ENCODE measurements around the gene DUSP2.
"Not testable (repeated sequence)": the region's sequence is repeated elsewhere in the genome, so short reads cannot be mapped to it uniquely, and the experiment has no call there.

The DUSP2 gene

DNA sequence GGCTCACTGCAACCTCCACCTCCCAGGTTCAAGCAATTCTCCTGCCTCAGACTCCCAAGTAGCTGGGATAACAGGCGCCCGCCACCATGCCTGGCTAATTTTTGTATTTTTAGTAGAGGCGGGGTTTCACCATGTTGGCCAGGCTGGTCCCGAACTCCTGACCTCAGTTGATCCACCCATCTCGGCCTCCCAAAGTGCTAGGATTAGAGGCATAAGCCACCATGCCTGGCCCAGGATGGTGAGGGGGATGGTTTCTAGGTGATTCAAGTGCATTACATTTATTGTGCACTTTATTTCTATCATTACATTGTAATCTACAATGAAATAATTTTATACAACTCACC lies 3.6 kb downstream of the DUSP2 start:
- H3K9ac ChIP-seq (ENCODE audit: low read length); H2AK5ac ChIP-seq (ENCODE audit: low read length); H3K4ac ChIP-seq (ENCODE audit: low read depth, low read length); H3K79me2 ChIP-seq (ENCODE audit: control insufficient read depth, insufficient read depth, low read length, poor library complexity); H2BK5ac ChIP-seq (ENCODE audit: low read depth, low read length, poor library complexity); H3K23ac ChIP-seq (ENCODE audit: low read length); H2BK120ac ChIP-seq (ENCODE audit: insufficient read depth, low read length, poor library complexity); H2BK12ac ChIP-seq (ENCODE audit: low read length); H3K36me3 ChIP-seq (ENCODE audit: control insufficient read depth in 1 of 2, insufficient read depth in 2 of 2, low read length in 2 of 2); H3K4me3 ChIP-seq (ENCODE audit: low read depth, low read length); H4K91ac ChIP-seq (ENCODE audit: low read depth, low read length); H4K12ac ChIP-seq (ENCODE audit: low read depth, low read length); H3K27me3 ChIP-seq (ENCODE audit: insufficient read depth, low read length); DNase-seq; H3K9me3 ChIP-seq (ENCODE audit: insufficient read depth, low read depth, low read length); H3K14ac ChIP-seq (ENCODE audit: low read length); H3K27ac ChIP-seq (ENCODE audit: low read depth, low read length); H3K4me2 ChIP-seq (ENCODE audit: low read length); H3K18ac ChIP-seq (ENCODE audit: low read length); H2AFZ ChIP-seq (ENCODE audit: insufficient read depth, low read length, poor library complexity); H4K8ac ChIP-seq (ENCODE audit: low read depth, low read length): not testable (repeated sequence)
- Histone ChIP-seq H3K79me1 (ENCODE audit: low read length) (peaks cover 13% of the 10 kb centered on the region), H3K4me1 (ENCODE audit: control insufficient read depth in 1 of 2, insufficient read depth in 2 of 2, low read length in 2 of 2) (peaks cover 29% of the 10 kb centered on the region in 2 experiments)
- no CpG with 5 or more reads among the region's 5 CpGs for WGBS (ENCODE audit: extremely low coverage, insufficient coverage, insufficient read length)

GRCh38 chr2:96140941-96141623 lies 4.2 kb downstream of the DUSP2 start:
- no peak overlapping the region for H3K18ac ChIP-seq (ENCODE audit: low read length)
- H4K12ac ChIP-seq (ENCODE audit: low read depth, low read length), result no peak overlapping the region
- no peak overlapping the region for H3K23ac ChIP-seq (ENCODE audit: low read length)
- H3K4me2 ChIP-seq (ENCODE audit: low read length), result no peak overlapping the region
- H2BK5ac ChIP-seq (ENCODE audit: low read depth, low read length, poor library complexity), result no peak overlapping the region
- no peak overlapping the region for H3K9ac ChIP-seq (ENCODE audit: low read length)
- no peak overlapping the region for H4K91ac ChIP-seq (ENCODE audit: low read depth, low read length)
- H3K36me3 ChIP-seq (ENCODE audit: control insufficient read depth in 1 of 2, insufficient read depth in 2 of 2, low read length in 2 of 2), result peaks cover 0 to 2% of the 10 kb centered on the region in 2 experiments
- H3K14ac ChIP-seq (ENCODE audit: low read length), result no peak overlapping the region
- H3K27me3 ChIP-seq (ENCODE audit: insufficient read depth, low read length), result no peaks in the 10 kb centered on the region
- H2AK5ac ChIP-seq (ENCODE audit: low read length), result no peak overlapping the region
- no peak overlapping the region for H2BK12ac ChIP-seq (ENCODE audit: low read length)
- DNase-seq, result no peak
- no peak overlapping the region for H2BK120ac ChIP-seq (ENCODE audit: insufficient read depth, low read length, poor library complexity)
- no CpG with 5 or more reads among the region's 13 CpGs for WGBS (ENCODE audit: extremely low coverage, insufficient coverage, insufficient read length)
- H3K4me3 ChIP-seq (ENCODE audit: low read depth, low read length), result no peak overlapping the region
- peaks cover 5% of the 10 kb centered on the region for H3K79me2 ChIP-seq (ENCODE audit: control insufficient read depth, insufficient read depth, low read length, poor library complexity)
- H4K8ac ChIP-seq (ENCODE audit: low read depth, low read length), result no peak overlapping the region
- no peak overlapping the region for H2AFZ ChIP-seq (ENCODE audit: insufficient read depth, low read length, poor library complexity)
- peaks cover 3% of the 10 kb centered on the region for H3K9me3 ChIP-seq (ENCODE audit: insufficient read depth, low read depth, low read length)
- no peak overlapping the region for H3K4ac ChIP-seq (ENCODE audit: low read depth, low read length)
- H3K4me1 ChIP-seq (ENCODE audit: control insufficient read depth in 1 of 2, insufficient read depth in 2 of 2, low read length in 2 of 2), result peaks cover 24% of the 10 kb centered on the region in 2 experiments
- H3K27ac ChIP-seq (ENCODE audit: low read depth, low read length), result no peak overlapping the region
- peaks cover 8% of the 10 kb centered on the region for H3K79me1 ChIP-seq (ENCODE audit: low read length)

DNA sequence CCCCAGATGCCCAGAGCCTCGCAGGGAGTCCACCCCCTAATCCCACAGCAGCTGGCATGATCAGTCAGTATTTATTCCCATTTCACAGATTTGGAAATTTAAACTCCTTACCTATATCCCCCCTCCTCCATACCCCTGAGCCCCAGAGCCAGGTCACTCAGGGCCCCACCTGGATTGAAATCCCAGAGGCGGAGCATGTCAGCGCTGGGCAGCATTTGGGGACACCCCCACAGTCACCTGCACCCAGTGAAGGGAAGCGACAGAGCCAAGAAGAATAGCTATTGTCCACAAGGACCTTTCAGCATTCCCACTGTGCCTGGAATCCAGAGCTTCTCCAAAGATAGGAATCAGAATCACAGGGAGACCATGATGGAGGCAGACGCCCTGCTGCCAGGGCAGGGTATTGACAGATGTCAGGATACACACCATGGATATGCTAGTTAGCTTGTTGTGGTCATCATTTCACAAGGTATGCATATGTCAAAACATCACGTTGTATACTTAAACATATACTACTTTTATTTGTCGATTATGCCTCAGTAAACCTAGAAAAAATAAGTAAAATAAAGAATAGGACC lies 6.0 kb downstream of the DUSP2 start:
- Histone ChIP-seq H3K14ac (ENCODE audit: low read length) (no peak overlapping the region), H3K79me2 (ENCODE audit: control insufficient read depth, insufficient read depth, low read length, poor library complexity) (no peaks in the 10 kb centered on the region), H3K4me2 (ENCODE audit: low read length) (no peak overlapping the region), H4K8ac (ENCODE audit: low read depth, low read length) (no peak overlapping the region), H4K91ac (ENCODE audit: low read depth, low read length) (no peak overlapping the region), H3K27me3 (ENCODE audit: insufficient read depth, low read length) (no peaks in the 10 kb centered on the region), H3K23ac (ENCODE audit: low read length) (no peak overlapping the region), H3K4ac (ENCODE audit: low read depth, low read length) (no peak overlapping the region), H3K18ac (ENCODE audit: low read length) (no peak overlapping the region), H2BK5ac (ENCODE audit: low read depth, low read length, poor library complexity) (no peak overlapping the region), H3K27ac (ENCODE audit: low read depth, low read length) (no peak overlapping the region), H2AK5ac (ENCODE audit: low read length) (no peak overlapping the region), H2BK120ac (ENCODE audit: insufficient read depth, low read length, poor library complexity) (no peak overlapping the region), H3K4me3 (ENCODE audit: low read depth, low read length) (no peak overlapping the region), H2BK12ac (ENCODE audit: low read length) (no peak overlapping the region), H2AFZ (ENCODE audit: insufficient read depth, low read length, poor library complexity) (no peak overlapping the region), H3K9me3 (ENCODE audit: insufficient read depth, low read depth, low read length) (peaks cover 5% of the 10 kb centered on the region), H3K9ac (ENCODE audit: low read length) (no peak overlapping the region), H3K79me1 (ENCODE audit: low read length) (no peaks in the 10 kb centered on the region), H4K12ac (ENCODE audit: low read depth, low read length) (no peak overlapping the region), H3K4me1 (ENCODE audit: control insufficient read depth in 1 of 2, insufficient read depth in 2 of 2, low read length in 2 of 2) (peaks cover 6% of the 10 kb centered on the region in 2 experiments), H3K36me3 (ENCODE audit: control insufficient read depth in 1 of 2, insufficient read depth in 2 of 2, low read length in 2 of 2) (peaks cover 0 to 2% of the 10 kb centered on the region in 2 experiments)
- WGBS (ENCODE audit: extremely low coverage, insufficient coverage, insufficient read length), result no CpG with 5 or more reads among the region's 7 CpGs
- no peak for DNase-seq

GRCh38 chr2:96138179-96139145 lies 6.8 kb downstream of the DUSP2 start, which contains the start of gene ASTL:
ASTL (minus strand) TSS chr2:96138502; CDS start chr2:96138436, 66 bp downstream.
- H3K4ac ChIP-seq (ENCODE audit: low read depth, low read length), result no peak within 1 kb of the TSS
- H3K4me3 ChIP-seq (ENCODE audit: low read depth, low read length), result no peak within 1 kb of the TSS
- H3K36me3 ChIP-seq (ENCODE audit: control insufficient read depth in 1 of 2, insufficient read depth in 2 of 2, low read length in 2 of 2), result peaks cover 0 to 2% of the 10 kb centered on the region in 2 experiments
- no peak within 1 kb of the TSS for H2BK5ac ChIP-seq (ENCODE audit: low read depth, low read length, poor library complexity)
- H4K8ac ChIP-seq (ENCODE audit: low read depth, low read length), result no peak within 1 kb of the TSS
- WGBS (ENCODE audit: extremely low coverage, insufficient coverage, insufficient read length), result no CpG with 5 or more reads among the region's 17 CpGs
- no peak within 1 kb of the TSS for H3K4me2 ChIP-seq (ENCODE audit: low read length)
- no peak within 1 kb of the TSS for H2AFZ ChIP-seq (ENCODE audit: insufficient read depth, low read length, poor library complexity)
- no peak within 1 kb of the TSS for H3K9ac ChIP-seq (ENCODE audit: low read length)
- no peaks in the 10 kb centered on the region for H3K79me1 ChIP-seq (ENCODE audit: low read length)
- DNase-seq, result peak in 1 of 2 donors; percentile 56
- H2AK5ac ChIP-seq (ENCODE audit: low read length), result no peak within 1 kb of the TSS
- H3K27ac ChIP-seq (ENCODE audit: low read depth, low read length), result no peak within 1 kb of the TSS
- H3K79me2 ChIP-seq (ENCODE audit: control insufficient read depth, insufficient read depth, low read length, poor library complexity), result no peaks in the 10 kb centered on the region
- no peak within 1 kb of the TSS for H3K23ac ChIP-seq (ENCODE audit: low read length)
- H3K4me1 ChIP-seq (ENCODE audit: control insufficient read depth in 1 of 2, insufficient read depth in 2 of 2, low read length in 2 of 2), result no peaks in the 10 kb centered on the region
- H3K14ac ChIP-seq (ENCODE audit: low read length), result no peak within 1 kb of the TSS
- no peak within 1 kb of the TSS for H4K91ac ChIP-seq (ENCODE audit: low read depth, low read length)
- no peaks in the 10 kb centered on the region for H3K27me3 ChIP-seq (ENCODE audit: insufficient read depth, low read length)
- H3K18ac ChIP-seq (ENCODE audit: low read length), result no peak within 1 kb of the TSS
- no peak within 1 kb of the TSS for H4K12ac ChIP-seq (ENCODE audit: low read depth, low read length)
- no peak within 1 kb of the TSS for H2BK12ac ChIP-seq (ENCODE audit: low read length)
- H3K9me3 ChIP-seq (ENCODE audit: insufficient read depth, low read depth, low read length), result peaks cover 5% of the 10 kb centered on the region
- no peak within 1 kb of the TSS for H2BK120ac ChIP-seq (ENCODE audit: insufficient read depth, low read length, poor library complexity)
